ENCODE data around the gene PCK1.

Gene PCK1

GRCh38 chr20:57584768-57585461 lies 24.0 kb downstream of the PCK1 start:
- H3K4me3 ChIP-seq (ENCODE audit: low read depth, low read length), result no peak overlapping the region
- in situ Hi-C loops (cut with HindIII; ENCODE audit: low sequenced_read_pairs), result no loop called here
- no peak for DNase-seq (ENCODE audit: low read depth, low spot score)
- TF ChIP-seq CTCF (IDR thresholded peaks at IDR 0.05; ENCODE audit: low read depth, low read length), result no peak

- TF ChIP-seq CTCF (IDR thresholded peaks at IDR 0.05; ENCODE audit: low read depth, low read length), result no peak
- no peak overlapping the region for H3K4me3 ChIP-seq (ENCODE audit: low read depth, low read length)
- in situ Hi-C loops (cut with HindIII; ENCODE audit: low sequenced_read_pairs), result no loop called here
- DNase-seq (ENCODE audit: low read depth, low spot score), result no peak
These were observed 24.7 kb downstream of the PCK1 start for GRCh38 chr20:57585466-57586213.

GRCh38 chr20:57586370-57586793 lies 25.5 kb downstream of the PCK1 start:
- in situ Hi-C loops (cut with HindIII; ENCODE audit: low sequenced_read_pairs), result no loop called here

GRCh38 chr20:57586943-57587277 lies 26.0 kb downstream of the PCK1 start:
- TF ChIP-seq CTCF (IDR thresholded peaks at IDR 0.05; ENCODE audit: low read depth, low read length), result no peak
- no peak overlapping the region for H3K4me3 ChIP-seq (ENCODE audit: low read depth, low read length)
- no peak for DNase-seq (ENCODE audit: low read depth, low spot score)
- in situ Hi-C loops (cut with HindIII; ENCODE audit: low sequenced_read_pairs), result no loop called here

More at GRCh38 chr20:57586370-57586793, 25.5 kb downstream of the PCK1 start:
- DNase-seq (ENCODE audit: low read depth, low spot score), result no peak
- TF ChIP-seq CTCF (IDR thresholded peaks at IDR 0.05; ENCODE audit: low read depth, low read length), result no peak
- no peak overlapping the region for H3K4me3 ChIP-seq (ENCODE audit: low read depth, low read length)

DNA sequence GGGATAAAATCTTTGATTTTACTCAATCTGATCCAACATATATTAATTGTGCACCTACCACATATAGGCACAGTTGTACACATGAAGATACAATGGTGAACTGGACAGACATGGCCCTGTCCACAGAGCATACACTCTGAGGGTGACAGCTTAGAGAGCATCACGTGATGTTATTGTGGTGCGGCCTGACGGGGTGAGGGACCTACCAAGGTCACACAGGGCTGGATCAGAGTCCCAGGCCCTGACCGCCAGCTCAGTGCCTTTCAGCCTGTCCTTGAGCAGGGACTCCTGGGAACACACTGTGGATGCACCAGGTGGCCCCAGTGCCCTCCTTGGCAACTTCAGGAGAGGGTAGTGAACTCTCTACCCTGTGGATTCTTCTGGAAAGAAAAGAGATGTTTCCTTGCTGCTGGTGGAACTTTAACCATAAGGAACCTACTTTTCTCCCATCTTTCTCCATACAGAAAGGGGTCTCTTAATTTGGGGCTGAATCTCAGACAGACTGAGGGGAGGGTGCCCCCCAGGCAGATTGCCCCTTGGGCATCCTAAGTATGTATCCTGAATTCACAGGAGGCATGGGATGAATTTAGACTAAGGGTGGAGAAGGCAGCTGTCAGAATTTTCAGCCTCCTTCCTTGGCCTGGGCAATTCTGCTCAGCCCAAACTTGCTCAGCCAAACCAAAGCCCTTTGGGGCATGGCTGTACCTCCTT lies 26.5 kb downstream of the PCK1 start:
- DNase-seq (ENCODE audit: low read depth, low spot score), result no peak
- H3K4me3 ChIP-seq (ENCODE audit: low read depth, low read length), result no peak overlapping the region
- in situ Hi-C loops (cut with HindIII; ENCODE audit: low sequenced_read_pairs), result no loop called here
- TF ChIP-seq CTCF (IDR thresholded peaks at IDR 0.05; ENCODE audit: low read depth, low read length), result no peak

DNA sequence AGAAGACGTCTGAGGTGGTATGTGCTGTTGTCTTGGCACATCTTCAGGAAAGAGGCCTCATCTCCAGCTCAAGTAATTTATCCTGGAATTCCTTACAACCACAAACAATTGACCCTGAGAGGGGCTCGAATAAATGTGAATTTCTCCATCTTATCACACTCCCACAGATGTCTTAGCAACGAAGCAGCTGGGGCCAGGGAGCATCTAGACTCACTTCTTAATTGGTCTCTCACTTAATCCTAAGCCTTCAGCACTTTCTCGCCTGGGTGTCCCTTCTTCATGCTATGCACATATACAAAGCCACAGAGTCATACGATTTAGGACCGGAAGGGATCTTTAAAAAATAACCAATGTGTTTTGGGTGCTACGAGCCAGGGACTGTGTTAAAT lies 27.1 kb downstream of the PCK1 start:
- TF ChIP-seq CTCF (IDR thresholded peaks at IDR 0.05; ENCODE audit: low read depth, low read length), result no peak
- DNase-seq (ENCODE audit: low read depth, low spot score), result no peak
- no peak overlapping the region for H3K4me3 ChIP-seq (ENCODE audit: low read depth, low read length)
- in situ Hi-C loops (cut with HindIII; ENCODE audit: low sequenced_read_pairs), result no loop called here
